Endothelial cell of umbilical vein (primary cell): ENCODE measurements around the gene TYW1.

ENCODE experiments used
- CTCF ChIP-seq, 2 donors: IDR thresholded peaks; 1 replicate in 1 of 2; 2 replicates in 1 of 2; pipeline ENCODE4 v1.5.1; 2011; ENCODE audit warnings: low read length in 2 of 2, mild to moderate bottlenecking in 2 of 2, moderate library complexity in 2 of 2, control low read depth in 1 of 2, inconsistent platforms in 1 of 2, low read depth in 1 of 2; ENCODE audit not compliant: insufficient read depth in 1 of 2; ENCODE audit errors: extremely low read depth in 1 of 2
- POLR2A ChIP-seq: IDR thresholded peaks from 2 replicates; pipeline ENCODE4 v1.6.1; 2012; ENCODE audit warnings: low read depth, mild to moderate bottlenecking, control low read depth, low read length

- TF ChIP-seq CTCF (IDR thresholded peaks at IDR 0.05; ENCODE audit: extremely low read depth in 1 of 2, insufficient read depth in 1 of 2, low read depth in 1 of 2, low read length in 2 of 2) (no peak), POLR2A (no peak)
Measured at GRCh38 chr7:67021260-67021659, 24.6 kb downstream of the TYW1 start.
